ENCODE data around the gene DNAJC1.
"Not testable (repeated sequence)": the region's sequence is repeated elsewhere in the genome, so short reads cannot be mapped to it uniquely, and the experiment has no call there.

The DNAJC1 gene

GRCh38 chr10:21894648-21895342, 108.7 kb downstream of the DNAJC1 start:
- DNase-seq = no peak

DNA sequence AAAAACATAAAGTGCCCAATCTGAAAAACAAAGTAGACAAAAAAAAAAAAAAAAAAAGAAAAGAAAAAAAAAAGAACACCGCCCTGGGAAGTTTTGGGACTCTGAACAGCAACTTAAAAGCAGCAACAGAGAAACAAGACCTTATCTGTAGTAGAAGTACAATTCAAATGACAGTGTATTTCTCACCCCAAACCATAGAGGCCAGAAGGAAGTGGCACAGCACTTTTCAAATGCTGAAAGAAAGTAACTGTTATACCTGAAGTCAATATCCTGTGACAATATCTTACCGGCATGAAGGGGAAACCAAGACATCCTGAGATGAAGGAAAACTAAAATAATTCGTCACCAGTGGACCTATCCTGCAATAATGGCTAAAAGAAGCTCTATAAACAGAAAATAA, 112.1 kb downstream of the DNAJC1 start:
- no peak for DNase-seq

- no peak for DNase-seq
Observed at GRCh38 chr10:21889477-21890275, 113.9 kb downstream of the DNAJC1 start.

DNA sequence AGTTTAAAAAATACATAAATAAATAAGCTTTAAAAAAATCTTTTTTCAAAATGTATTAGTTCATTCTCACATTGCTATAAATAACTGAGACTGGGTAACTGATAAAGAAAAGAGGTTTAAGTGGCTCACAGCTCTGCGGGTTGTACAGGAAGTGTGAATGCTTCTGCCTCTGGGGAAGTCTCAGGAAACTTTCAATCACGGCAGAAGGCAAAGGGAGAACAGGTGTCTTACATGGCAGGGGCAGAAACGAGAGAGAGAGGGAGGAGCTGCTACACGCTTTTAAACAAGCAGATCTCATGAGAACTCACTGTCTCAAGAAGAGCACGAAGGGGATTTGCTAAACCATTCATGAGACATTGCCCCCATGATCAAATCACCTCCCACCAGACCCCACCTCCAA, 114.6 kb downstream of the DNAJC1 start:
- DNase-seq = no peak

DNA sequence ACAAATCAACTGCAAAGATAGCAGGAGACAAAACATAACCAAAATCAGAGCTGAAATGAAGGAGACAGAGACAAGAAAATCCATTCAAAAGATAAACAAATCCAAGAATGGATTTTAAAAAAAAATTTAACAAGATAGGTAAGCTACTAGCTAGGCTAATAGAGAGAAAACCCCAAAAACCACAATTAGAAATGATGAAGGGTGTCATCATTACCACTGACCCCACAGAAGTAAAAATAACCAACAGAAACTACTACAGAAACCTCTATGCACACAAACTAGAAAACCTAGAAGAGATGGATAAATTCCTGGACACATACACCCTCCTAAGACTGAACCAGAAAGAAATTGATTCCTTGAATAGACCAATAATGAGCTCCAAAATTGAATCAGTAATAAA, 117.6 kb downstream of the DNAJC1 start:
- DNase-seq = no peak

DNA sequence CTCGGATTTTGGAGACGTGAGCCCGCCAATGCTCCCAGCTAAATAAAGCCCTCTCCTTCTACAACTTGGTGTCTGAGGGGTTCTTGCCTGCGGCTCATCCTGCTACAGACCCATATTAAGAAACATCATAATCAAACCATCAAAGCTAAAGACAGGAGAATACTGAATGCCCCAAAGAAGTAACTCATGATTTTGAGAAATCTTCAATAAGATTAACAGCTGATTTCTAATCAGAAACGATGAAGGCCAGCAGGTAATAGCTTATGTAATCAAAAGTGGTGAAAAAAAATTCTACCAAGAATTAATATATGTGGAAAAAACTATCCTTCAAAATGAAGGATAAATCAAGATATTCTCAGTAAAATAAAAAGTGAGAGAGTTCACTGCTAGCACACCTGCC, 130.3 kb downstream of the DNAJC1 start:
- no peak for DNase-seq

DNA sequence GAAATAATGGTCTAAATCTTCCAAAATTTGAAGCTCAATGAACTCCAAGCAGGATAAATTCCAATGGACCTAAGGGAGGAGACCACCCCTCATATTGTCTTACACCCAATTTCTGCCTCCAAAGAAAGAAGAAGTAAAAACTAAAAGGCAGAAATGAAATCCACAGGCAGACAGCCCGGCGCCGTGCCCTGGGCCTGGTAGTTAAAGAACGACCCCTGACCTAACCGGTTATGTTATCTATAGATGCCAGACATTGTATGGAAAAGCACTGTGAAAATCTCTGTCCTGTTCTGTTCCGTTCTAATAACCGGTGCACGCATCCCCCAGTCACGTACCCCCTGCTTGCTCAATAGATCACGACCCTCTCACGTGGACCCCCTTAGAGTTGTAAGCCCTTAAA, 130.8 kb downstream of the DNAJC1 start:
- DNase-seq = not testable (repeated sequence)

DNA sequence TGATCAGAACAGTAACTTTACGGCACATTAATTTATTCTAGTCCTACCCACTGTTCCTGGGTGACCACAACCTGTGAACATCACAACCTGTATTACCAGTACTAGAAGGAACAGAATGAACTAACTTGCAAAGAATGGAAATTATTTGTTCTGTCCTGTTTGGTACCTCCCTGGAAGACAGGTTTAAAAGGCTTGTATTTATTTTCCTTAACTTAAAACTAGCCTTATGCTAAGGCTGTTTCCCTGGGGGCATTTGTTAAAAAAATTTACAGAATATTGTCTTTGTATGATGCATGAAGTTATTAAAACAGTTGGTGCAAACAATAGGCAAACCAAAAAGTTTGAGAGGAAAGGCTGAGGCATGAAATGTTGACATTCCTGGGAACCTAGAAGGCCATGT, 132.7 kb downstream of the DNAJC1 start:
- no peak for DNase-seq

GRCh38 chr10:21869087-21869486, 134.4 kb downstream of the DNAJC1 start:
- DNase-seq = not testable (repeated sequence)

GRCh38 chr10:21860718-21861117, 142.8 kb downstream of the DNAJC1 start:
- no peak for DNase-seq

- no peak for DNase-seq
Observed at GRCh38 chr10:21858455-21858854, 145.1 kb downstream of the DNAJC1 start.

- no peak for DNase-seq
Observed at GRCh38 chr10:21849607-21850006, 153.9 kb downstream of the DNAJC1 start.

DNA sequence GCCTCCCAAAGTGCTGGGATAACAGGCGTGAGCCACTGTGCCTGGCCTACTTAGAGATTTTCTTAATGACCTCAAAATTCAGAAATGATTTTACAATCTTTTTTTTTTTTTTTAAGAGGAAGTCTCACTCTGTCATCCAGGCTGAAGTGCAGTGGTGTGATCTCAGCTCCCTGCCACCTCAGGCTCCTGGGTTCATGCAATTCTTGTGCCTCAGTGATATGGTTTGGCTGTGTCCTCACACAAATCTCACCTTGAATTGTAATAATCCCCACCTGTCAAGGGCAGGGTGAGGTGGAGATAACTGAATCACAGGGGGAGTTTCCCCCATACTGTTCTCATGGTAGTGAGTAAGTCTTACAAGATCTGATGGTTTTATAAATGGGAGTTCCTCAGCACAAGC, 159.9 kb downstream of the DNAJC1 start:
- no peak for DNase-seq

DNA sequence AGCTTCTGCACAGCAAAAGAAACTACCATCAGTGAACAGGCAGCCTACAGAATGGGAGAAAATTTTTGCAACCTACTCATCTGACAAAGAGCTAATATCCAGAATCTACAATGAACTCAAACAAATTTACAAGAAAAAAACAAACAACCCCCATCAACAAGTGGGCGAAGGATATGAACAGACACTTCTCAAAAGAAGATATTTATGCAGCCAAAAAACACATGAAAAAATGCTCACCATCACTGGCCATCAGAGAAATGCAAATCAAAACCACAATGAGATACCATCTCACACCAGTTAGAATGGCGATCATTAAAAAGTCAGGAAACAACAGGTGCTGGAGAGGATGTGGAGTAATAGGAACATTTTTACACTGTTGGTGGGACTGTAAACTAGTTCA, 162.3 kb downstream of the DNAJC1 start:
- not testable (repeated sequence) for DNase-seq

- not testable (repeated sequence) for DNase-seq
Observed at GRCh38 chr10:21837487-21837886, 166.0 kb downstream of the DNAJC1 start.

DNA sequence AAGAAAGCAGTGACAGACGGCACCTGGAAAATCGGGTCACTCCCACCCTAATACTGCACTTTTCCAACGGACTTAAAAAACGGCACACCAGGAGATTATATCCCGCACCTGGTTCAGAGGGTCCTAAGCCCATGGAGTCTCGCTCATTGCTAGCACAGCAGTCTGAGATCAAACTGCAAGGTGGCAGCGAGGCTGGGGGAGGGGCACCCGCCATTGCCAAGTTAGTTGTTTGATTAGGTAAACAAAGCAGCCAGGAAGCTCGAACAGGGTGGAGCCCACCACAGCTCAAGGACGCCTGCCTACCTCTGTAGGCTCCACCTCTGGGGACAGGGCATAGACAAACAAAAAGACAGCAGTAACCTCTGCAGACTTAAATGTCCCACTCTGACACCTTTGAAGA, 169.0 kb downstream of the DNAJC1 start:
- not testable (repeated sequence) for DNase-seq

DNA sequence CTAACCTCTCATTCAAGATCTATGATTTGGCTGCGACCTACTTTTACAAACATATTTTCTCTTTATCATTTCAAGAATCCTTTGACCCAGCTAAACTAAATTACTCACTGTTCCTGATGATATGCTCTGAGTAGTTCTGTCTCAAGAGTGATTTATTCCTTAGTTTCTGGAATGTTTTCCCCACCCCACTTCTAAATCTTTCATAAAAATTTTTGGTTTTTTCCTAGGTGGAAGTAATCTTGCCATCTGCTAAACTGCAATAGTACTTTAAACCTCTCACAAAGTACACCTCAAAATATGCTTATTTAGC, 170.8 kb downstream of the DNAJC1 start:
- no peak for DNase-seq

- no peak for DNase-seq
Observed at GRCh38 chr10:21831986-21832820, 171.3 kb downstream of the DNAJC1 start.

DNA sequence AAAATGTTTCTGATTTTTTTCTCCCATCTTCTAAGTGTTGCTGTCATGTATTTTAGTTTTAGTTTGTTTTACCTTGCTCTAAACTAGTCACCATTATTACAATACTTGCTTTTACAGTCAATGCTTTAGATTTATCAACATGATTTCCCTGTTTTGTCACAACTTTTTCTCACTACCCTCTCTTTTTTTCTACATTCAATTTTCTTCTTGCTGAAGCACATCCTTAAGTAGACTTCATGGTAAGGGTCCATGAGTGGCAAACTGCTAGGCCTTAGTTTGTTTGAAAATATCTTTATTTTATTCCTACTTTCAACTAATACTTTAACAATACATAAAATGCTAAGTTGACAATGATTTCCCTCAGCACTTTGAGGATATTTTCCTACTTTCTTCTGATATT, 173.5 kb downstream of the DNAJC1 start:
- no peak for DNase-seq

DNA sequence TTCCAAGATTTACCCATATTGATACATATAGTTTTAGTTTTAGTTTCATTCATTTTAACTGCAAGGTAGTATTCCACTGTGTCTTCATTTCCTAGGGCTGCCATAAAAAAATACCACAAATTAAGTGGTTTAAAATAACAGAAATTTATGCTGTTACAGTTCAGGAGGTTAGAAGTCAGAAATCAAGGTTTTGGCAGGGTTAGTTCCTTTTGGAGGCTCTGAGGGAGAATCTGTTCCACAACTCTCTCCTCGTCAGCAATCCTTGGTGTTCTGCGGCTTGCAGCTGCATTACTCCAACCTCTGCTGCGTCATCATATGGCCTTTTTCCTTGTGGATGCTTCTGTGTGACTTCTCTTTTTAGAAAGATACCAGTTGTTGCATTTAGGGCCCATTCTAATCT, 176.2 kb downstream of the DNAJC1 start:
- no peak for DNase-seq

DNA sequence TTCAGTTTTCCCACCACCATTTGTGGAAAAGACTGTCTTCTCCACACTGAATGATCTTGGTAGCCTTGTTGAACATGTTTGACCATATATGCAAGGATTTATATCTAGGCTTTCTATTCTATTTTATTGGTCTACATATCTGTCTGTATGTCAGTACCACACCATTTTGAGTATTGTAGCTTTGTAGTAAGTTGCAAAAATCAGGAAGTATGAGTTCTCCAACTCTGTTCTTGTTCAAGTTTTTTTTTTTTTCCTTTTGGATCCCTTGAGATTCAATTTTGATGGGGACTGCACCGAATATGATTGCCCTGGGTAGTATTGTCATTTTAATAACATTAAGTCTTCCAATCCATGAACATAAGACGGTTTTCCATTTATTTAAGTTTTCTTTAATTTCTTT, 176.8 kb downstream of the DNAJC1 start:
- no peak for DNase-seq

- DNase-seq = no peak
Observed at GRCh38 chr10:21825345-21825744, 178.2 kb downstream of the DNAJC1 start.

DNA sequence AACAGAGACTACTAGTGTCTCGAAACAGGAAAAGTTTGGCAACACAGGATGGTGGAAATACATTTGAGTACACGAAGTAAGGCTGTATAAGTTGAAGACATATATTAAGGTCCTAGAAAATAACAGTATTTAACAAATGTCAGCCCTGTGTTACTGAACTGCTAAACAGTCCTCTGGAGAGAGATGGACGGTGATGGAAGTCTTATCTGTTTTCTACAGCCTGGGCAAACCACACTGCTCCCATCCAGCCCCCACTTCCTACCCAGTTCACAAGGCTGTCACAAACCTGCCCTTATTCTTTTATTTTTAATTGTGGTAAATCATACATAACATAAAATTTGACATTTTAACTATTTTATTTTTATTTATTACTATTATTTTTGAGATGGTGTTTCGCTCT, 179.1 kb downstream of the DNAJC1 start:
- DNase-seq = no peak

GRCh38 chr10:21823617-21824016, 179.9 kb downstream of the DNAJC1 start:
- DNase-seq = no peak
